HepG2 (cell line): Measurements from ENCODE around the gene KRABD2.

Experiments
- CHD4 ChIP-seq: fragments of 200-600 bp; sonication (generic); IDR thresholded peaks from 2 replicates; pipeline ENCODE4 v1.7.0; 2017; ENCODE audit warnings: mild to moderate bottlenecking, low read length, borderline replicate concordance
- MEIS2 ChIP-seq: sonication (generic); formaldehyde crosslinking; IDR thresholded peaks from 2 replicates; pipeline ENCODE4 v1.9.0; 2021; ENCODE audit warnings: mild to moderate bottlenecking, missing genetic modification reagents
- RELA ChIP-seq: sonication (generic); formaldehyde crosslinking; IDR thresholded peaks from 2 replicates; pipeline ENCODE4 v1.4.0; 2020; ENCODE audit warnings: missing genetic modification reagents
- RERE ChIP-seq: IDR thresholded peaks from 2 replicates; pipeline ENCODE4 v1.6.1; 2016; ENCODE audit warnings: low read depth, missing genetic modification reagents, missing compliant biosample characterization
- SSRP1 ChIP-seq: IDR thresholded peaks from 2 replicates; pipeline ENCODE4 v1.6.1; 2016; ENCODE audit warnings: control low read depth
- TARDBP ChIP-seq: sonication (generic); formaldehyde crosslinking; IDR thresholded peaks from 2 replicates; pipeline ENCODE4 v1.8.0; 2022; ENCODE audit warnings: mild to moderate bottlenecking, missing genetic modification reagents
- ZBTB7A ChIP-seq: sonication (generic); formaldehyde crosslinking; IDR thresholded peaks from 2 replicates; pipeline ENCODE4 v1.8.0; 2022; ENCODE audit warnings: mild to moderate bottlenecking, missing genetic modification reagents
- ZFAT ChIP-seq: sonication (generic); formaldehyde crosslinking; conservative IDR thresholded peaks from 2 replicates; pipeline ENCODE4 v1.8.1; 2023; ENCODE audit warnings: missing genetic modification reagents, inconsistent platforms
- ZNF101 ChIP-seq: sonication (generic); formaldehyde crosslinking; IDR thresholded peaks from 2 replicates; pipeline ENCODE4 v1.4.0; 2020; ENCODE audit warnings: mild to moderate bottlenecking, low read depth, missing genetic modification reagents, borderline replicate concordance
- ZNF136 ChIP-seq: sonication (generic); formaldehyde crosslinking; IDR thresholded peaks from 2 replicates; pipeline ENCODE4 v1.8.1; 2022; ENCODE audit warnings: low read depth, mild to moderate bottlenecking, moderate library complexity, missing genetic modification reagents
- ZNF276 ChIP-seq: sonication (generic); formaldehyde crosslinking; IDR thresholded peaks from 2 replicates; pipeline ENCODE4 v1.4.0; 2020; ENCODE audit warnings: mild to moderate bottlenecking, low read depth, missing genetic modification reagents
- ZNF317 ChIP-seq: sonication (generic); formaldehyde crosslinking; IDR thresholded peaks from 2 replicates; pipeline ENCODE4 v1.5.0; 2020; ENCODE audit warnings: mild to moderate bottlenecking, missing genetic modification reagents
- ZNF337 ChIP-seq: sonication (generic); formaldehyde crosslinking; IDR thresholded peaks from 2 replicates; pipeline ENCODE4 v1.5.1; 2020; ENCODE audit warnings: missing genetic modification reagents, low read depth, mild to moderate bottlenecking, borderline replicate concordance
- TF ChIP-seq, protein P1 (sequence below): fragments of 450-650 bp; IDR thresholded peaks from 2 replicates; pipeline ENCODE4 v1.6.1; 2016
- TF ChIP-seq, protein P2 (sequence below): sonication (generic); formaldehyde crosslinking; IDR thresholded peaks from 2 replicates; pipeline ENCODE4 v1.5.0; 2020; ENCODE audit warnings: mild to moderate bottlenecking, missing genetic modification reagents, borderline replicate concordance
- TF ChIP-seq, protein P3 (sequence below): sonication (generic); formaldehyde crosslinking; IDR thresholded peaks from 2 replicates; pipeline ENCODE4 v1.4.0; 2020; ENCODE audit warnings: missing genetic modification reagents

The KRABD2 gene

DNA sequence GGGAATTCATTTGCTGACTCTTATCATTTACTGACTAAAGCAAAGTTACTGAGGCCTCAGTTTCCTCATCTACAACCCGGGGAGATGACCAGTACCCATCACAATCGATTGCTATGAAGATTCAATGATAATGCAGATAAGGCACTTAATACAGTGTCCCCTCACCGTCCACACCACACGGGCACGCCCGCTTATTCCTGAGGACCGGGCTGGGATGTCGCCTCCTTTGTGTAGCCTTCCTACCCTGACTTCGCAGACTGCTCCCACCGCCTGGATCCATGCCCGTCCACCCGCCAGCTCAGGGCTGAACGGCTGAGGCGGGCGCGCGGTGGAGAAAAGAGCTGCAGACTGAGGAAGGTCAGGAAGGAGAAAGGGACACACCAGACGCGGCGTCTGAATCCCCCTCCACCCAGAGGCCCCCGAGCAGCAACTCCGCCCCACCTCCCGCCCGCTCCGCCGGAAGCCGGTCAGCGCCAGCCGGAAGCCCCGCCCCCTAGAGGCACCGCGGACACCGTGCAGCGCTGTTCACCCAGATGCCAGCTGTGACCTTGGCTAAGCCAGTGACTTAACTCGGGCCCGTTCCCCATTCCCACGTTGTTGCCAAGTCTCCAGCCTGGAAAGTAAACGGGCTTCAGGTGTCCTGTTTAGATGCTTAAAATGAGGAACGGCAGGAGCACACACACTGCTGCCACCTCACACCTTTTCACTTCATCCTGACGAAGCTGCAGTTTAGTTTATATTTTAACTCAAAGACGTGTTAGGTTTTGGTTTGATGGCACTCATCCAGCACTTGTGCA is at the start of gene KRABD2 (continued):
- TF ChIP-seq, protein P1, sequence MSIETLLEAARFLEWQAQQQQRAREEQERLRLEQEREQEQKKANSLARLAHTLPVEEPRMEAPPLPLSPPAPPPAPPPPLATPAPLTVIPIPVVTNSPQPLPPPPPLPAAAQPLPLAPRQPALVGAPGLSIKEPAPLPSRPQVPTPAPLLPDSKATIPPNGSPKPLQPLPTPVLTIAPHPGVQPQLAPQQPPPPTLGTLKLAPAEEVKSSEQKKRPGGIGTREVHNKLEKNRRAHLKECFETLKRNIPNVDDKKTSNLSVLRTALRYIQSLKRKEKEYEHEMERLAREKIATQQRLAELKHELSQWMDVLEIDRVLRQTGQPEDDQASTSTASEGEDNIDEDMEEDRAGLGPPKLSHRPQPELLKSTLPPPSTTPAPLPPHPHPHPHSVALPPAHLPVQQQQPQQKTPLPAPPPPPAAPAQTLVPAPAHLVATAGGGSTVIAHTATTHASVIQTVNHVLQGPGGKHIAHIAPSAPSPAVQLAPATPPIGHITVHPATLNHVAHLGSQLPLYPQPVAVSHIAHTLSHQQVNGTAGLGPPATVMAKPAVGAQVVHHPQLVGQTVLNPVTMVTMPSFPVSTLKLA = peak; percentile 39
- TF ChIP-seq RERE (CRISPR knock-in tag) = peak; percentile 26; the same call in 1 of the 2 replicates
- TF ChIP-seq RELA = no peak
- TF ChIP-seq CHD4 = no peak
- no peak for TF ChIP-seq ZNF136 (CRISPR knock-in tag)
- peak; percentile 66; the same call in 1 of the 2 replicates for TF ChIP-seq ZNF337 (CRISPR knock-in tag)
- TF ChIP-seq SSRP1 (CRISPR knock-in tag) = peak; percentile 94
- peak; percentile 77; the same call in 1 of the 2 replicates for TF ChIP-seq ZNF317 (CRISPR knock-in tag)
- no peak for TF ChIP-seq ZNF276
- TF ChIP-seq ZBTB7A (CRISPR knock-in tag) = no peak
- TF ChIP-seq TARDBP = no peak; the same call in 1 of the 2 replicates
- no peak for TF ChIP-seq ZFAT (CRISPR knock-in tag)
- TF ChIP-seq, protein P2, sequence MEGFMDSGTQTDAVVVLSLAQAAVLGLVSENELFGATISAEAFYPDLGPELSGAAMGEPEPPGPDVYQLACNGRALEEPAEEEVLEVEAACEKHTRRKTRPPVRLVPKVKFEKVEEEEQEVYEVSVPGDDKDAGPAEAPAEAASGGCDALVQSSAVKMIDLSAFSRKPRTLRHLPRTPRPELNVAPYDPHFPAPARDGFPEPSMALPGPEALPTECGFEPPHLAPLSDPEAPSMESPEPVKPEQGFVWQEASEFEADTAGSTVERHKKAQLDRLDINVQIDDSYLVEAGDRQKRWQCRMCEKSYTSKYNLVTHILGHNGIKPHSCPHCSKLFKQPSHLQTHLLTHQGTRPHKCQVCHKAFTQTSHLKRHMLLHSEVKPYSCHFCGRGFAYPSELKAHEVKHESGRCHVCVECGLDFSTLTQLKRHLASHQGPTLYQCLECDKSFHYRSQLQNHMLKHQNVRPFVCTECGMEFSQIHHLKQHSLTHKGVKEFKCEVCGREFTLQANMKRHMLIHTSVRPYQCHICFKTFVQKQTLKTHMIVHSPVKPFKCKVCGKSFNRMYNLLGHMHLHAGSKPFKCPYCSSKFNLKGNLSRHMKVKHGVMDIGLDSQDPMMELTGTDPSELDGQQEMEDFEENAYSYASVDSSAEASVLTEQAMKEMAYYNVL (CRISPR knock-in tag) = no peak
- TF ChIP-seq, protein P3, sequence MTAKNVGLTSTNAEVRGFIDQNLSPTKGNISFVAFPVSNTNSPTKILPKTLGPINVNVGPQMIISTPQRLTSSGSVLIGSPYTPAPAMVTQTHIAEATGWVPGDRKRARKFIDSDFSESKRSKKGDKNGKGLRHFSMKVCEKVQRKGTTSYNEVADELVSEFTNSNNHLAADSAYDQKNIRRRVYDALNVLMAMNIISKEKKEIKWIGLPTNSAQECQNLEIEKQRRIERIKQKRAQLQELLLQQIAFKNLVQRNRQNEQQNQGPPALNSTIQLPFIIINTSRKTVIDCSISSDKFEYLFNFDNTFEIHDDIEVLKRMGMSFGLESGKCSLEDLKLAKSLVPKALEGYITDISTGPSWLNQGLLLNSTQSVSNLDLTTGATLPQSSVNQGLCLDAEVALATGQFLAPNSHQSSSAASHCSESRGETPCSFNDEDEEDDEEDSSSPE (CRISPR knock-in tag) = peak; percentile 29; the same call in 1 of the 2 replicates
- TF ChIP-seq MEIS2 (CRISPR knock-in tag) = 0 out of 2 replicates have a peak, but pooled peaks have one; percentile 33
- TF ChIP-seq ZNF101 (CRISPR knock-in tag) = no peak
